ENCODE measurements around the gene NDC1.

NDC1 gene

GRCh38 chr1:53729456-53730223 is 108.5 kb downstream of the NDC1 start:
- DNase-seq, result no peak

DNA sequence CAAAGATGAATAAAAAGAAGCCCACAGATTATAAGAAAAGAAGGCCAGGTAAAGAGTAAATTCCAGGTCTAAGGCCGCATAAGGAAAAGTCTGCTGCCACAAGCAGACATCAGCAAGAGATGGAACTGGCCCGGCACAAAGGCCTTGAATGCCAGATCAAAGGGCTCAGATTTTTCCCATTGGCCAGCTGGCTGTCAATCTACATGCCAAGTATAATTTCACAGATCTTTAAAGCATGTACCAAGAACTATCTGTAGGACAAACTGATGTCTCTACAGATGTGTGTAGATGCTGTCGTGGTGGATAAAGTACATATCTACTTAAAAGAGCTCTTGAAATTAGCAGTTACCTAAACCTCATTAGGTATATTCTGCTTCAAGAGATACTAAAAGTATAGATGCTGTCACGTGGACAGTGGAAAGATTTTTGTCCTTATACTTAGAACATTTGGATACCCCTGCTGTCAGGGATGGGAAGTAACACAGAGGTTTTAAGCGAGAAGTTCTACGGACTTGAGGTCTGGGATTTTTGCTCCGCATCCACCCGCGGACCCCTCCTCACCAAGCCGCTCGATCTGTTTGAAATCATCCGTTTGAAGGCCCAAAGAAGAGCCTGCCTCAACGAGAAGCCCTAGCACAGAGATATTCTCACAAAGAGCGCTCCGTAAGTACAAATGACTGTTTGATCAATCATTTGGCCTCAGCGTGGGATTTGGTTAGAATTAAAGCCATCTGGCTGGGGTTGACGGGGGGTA is 109.2 kb downstream of the NDC1 start:
- no peak for DNase-seq

DNA sequence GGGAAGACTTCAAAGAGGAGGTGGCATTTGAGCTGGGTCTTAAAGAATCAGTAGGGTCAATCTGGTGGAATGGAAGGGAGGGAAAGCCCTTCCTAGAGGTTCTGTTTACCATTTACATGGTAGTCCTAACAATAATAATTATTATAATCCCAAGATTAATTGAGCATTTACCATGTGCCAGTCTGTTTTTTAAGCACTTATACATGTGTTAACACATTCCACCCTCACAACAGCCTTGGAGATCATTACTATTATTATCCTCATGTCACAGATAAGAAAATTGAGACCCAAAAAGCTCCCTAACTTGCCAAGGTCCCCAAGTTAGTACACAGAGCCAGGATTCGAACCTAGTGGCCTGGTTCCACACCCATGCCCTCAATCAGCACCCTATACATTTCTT is 109.9 kb downstream of the NDC1 start:
- DNase-seq, result no peak

GRCh38 chr1:53727461-53728092 is 110.5 kb downstream of the NDC1 start:
- no peak for DNase-seq

DNA sequence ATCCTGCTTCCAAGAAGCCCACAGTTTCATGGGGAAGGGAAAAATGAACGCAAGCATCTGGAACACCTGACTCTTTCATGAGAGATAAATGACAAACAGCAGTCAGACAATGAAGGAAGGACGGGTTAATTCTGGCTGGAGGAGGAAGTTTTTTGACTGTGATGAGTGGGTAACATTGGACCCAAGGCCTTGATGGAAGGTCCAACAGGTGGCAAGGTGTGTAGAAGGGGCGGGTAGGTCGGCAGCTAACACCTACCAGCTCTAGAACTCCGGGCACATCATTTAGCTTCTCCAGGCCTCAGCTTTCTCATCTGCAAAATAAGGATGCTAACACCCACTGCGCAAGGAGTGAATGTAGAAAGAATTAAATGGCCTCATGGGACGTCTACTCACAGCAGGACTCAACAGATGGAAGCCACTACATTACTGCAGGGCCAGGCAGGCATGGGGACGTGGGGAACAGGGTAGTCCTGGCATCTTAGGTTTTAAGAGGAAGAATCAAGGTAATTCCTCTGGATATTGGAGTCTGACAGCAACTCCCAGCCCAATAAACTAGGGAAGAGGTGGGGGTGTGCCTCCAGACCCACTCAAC is 112.0 kb downstream of the NDC1 start:
- no peak for DNase-seq

DNA sequence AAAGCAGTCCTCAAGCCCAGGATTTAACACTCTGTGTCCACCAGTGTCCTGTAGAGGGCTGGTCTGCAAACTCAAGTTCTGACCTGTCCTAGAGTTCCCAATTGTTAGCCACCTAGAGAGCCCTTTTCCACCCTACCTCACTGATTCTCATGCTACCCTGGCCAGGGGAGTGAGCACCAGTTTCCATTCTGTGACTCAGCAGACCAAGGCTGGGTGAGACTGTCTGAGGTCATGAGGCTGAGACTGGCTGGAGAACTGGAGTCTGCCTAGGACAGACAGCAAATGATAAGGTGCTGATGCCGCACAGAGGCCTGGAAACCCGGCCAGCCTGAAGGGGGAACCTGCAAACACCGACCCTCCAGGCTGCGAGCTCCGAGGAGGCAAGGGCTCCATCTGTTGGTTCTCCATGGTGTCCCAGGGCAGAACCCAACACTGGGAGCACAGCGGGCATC is 112.8 kb downstream of the NDC1 start:
- DNase-seq, result no peak

DNA sequence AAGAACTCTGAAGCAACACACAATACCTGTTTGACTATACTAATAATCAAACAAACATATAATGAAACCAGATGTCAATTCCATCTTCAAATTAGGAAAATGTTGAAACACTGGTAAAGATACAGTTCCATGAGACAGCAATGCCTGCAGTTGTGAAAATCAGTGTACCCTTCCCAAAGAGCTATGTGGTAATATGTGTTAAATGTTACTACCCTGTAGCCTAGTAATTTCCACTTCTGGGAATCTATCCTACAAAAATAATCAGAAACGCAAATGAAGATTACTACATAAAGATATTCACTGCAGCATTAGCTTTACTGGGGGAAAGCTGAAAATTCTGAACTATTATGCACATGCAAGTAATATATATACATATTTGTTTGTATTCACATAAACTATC is 116.1 kb downstream of the NDC1 start:
- DNase-seq, result no peak

DNA sequence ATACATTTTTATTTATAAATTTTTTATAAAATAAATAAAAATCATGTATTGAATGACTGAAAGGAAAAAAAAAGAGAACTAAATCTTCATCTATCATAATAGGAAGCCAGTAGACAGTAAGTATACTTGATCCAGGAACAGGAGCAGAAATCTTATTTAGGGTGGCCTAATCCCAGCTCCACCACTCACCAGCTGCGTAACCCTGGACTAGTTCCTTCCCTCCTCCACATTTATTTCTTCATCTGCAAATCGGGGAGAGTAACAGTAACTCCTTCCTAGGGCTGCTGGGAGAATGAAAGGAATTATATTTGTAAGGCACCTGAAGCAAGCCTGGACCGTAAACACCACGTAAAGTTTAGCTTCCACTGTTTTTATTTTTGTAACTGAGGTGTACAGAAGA is 117.0 kb downstream of the NDC1 start:
- DNase-seq, result no peak

DNA sequence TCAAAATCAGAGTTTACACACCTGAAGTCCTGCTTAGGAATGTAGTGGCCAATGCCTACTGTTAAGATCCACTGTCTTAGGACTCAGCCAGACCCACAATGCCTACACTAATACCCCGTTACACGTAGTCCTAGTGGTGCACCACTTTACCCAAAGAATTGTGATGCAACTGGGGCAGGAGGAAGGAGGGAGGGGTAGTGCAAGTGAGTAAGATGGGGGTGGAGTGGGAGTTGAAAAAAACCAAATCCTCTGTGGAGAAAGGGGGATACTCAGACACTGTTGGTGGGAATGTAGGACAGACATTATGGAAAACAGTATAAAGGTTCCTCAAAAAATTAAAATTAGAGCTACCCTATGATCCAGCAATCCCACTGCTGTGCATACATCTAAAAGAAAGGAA is 118.6 kb downstream of the NDC1 start:
- no peak for DNase-seq

DNA sequence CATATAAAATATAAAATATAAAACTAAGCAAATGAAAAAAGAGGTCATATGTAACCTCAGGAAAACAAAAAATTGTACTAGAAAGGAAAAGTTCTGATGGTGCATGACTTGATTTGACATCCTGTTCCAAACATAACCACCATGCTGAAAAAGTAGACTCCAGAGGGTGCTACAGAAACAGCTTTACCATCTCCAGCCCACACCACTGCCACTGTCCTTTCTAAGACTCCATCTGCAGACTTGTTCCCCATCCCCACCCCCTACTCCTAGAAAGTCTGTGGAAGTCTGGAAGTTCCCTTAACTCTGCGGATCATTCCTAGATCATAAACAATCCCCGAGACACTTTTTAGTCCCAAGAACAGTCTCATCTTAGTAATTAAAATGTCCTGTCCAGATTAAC is 119.7 kb downstream of the NDC1 start:
- no peak for DNase-seq

GRCh38 chr1:53717025-53717804 is 120.9 kb downstream of the NDC1 start:
- DNase-seq, result no peak

GRCh38 chr1:53716150-53716549 is 121.9 kb downstream of the NDC1 start:
- no peak for DNase-seq

DNA sequence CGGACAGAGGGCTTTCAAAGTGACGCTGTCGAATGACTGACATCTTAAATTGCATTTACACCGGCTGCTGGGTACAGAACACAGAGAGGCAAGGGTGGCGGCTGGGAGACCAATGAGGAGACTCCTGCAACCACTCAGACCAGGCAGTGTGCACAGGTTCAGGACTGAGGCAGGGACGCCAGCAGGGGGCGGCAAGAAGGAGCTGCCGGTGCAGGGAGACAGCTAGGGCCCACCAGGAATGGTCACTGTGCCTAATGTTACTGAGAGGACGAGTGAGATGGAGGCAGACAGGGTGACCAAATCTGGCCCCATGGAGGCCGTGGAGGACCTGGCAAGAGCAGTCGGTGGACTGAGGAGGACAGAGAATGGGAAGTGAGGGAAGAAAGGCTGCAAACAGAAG is 122.6 kb downstream of the NDC1 start:
- no peak for DNase-seq

Measured in stimulated activated CD4-positive, alpha-beta T cell treated with anti-CD3 and anti-CD28 coated beads, Interleukin-4, amount 100 ng/mL, for 1 hour (primary cell).